Keratinocyte (primary cell): ENCODE results near the gene MYRIP. TPM values are rescaled to one million over a fixed set of nuclear protein-coding genes. Genes with fewer than 3 reads are reported as not detected.

Experiments used
- DNase-seq: peaks from one replicate; pipeline ENCODE4 v3.0.0-alpha.2; 2011; ENCODE audit warnings: low read depth, missing footprints, low spot score
- FAIRE-seq: peaks from 2 replicates; lab custom pipeline; 2011; peaks lifted over from hg19 to GRCh38; lab: Jason Lieb, UNC
- H2AFZ ChIP-seq: 2 replicates; pipeline ENCODE4 v1.6.0; 2012; ENCODE audit warnings: low read length, control low read depth, inconsistent platforms; ENCODE audit not compliant: control insufficient read depth
- H3K27ac ChIP-seq: 2 replicates; pipeline ENCODE4 v1.5.1; 2011; ENCODE audit warnings: low read length; ENCODE audit not compliant: control insufficient read depth, insufficient read depth
- H3K27me3 ChIP-seq: 3 replicates; pipeline ENCODE4 v1.6.0; 2011; ENCODE audit warnings: low read length; ENCODE audit not compliant: control insufficient read depth, insufficient read depth; ENCODE audit errors: extremely low read depth
- H3K36me3 ChIP-seq, 2 experiments: 2 replicates in 1 of 2; 3 replicates in 1 of 2; pipeline ENCODE4 v1.5.1; 2011; ENCODE audit warnings: low read length in 2 of 2, mild to moderate bottlenecking in 1 of 2; ENCODE audit not compliant: control insufficient read depth in 2 of 2, insufficient read depth in 2 of 2; ENCODE audit errors: extremely low read depth in 1 of 2
- H3K4me1 ChIP-seq: 3 replicates; pipeline ENCODE4 v1.5.1; 2011; ENCODE audit warnings: low read length; ENCODE audit not compliant: control insufficient read depth, insufficient read depth; ENCODE audit errors: extremely low read depth
- H3K4me2 ChIP-seq: 3 replicates; pipeline ENCODE4 v1.6.0; 2011; ENCODE audit warnings: low read depth, low read length; ENCODE audit not compliant: control insufficient read depth, insufficient read depth; ENCODE audit errors: extremely low read depth
- H3K4me3 ChIP-seq, 3 experiments: fragments of 200-600 bp in 1 of 3; sonication (generic) in 1 of 3; 2 replicates in 2 of 3; 3 replicates in 1 of 3; pipeline ENCODE4 v1.5.1; 2011 to 2016; ENCODE audit warnings: low read length in 3 of 3, mild to moderate bottlenecking in 3 of 3, control low read depth in 2 of 3, inconsistent platforms in 1 of 3, low read depth in 1 of 3, mixed read lengths in 1 of 3, mixed run types in 1 of 3, moderate library complexity in 1 of 3; ENCODE audit not compliant: control insufficient read depth in 2 of 3, insufficient read depth in 2 of 3; ENCODE audit errors: extremely low read depth in 1 of 3
- H3K79me2 ChIP-seq: 2 replicates; pipeline ENCODE4 v1.6.0; 2012; ENCODE audit warnings: low read length; ENCODE audit not compliant: control insufficient read depth, insufficient read depth
- H3K9ac ChIP-seq: 3 replicates; pipeline ENCODE4 v1.6.0; 2011; ENCODE audit warnings: low read length; ENCODE audit not compliant: control insufficient read depth, insufficient read depth; ENCODE audit errors: extremely low read depth
- H3K9me1 ChIP-seq: 3 replicates; pipeline ENCODE4 v1.6.0; 2011; ENCODE audit warnings: low read length; ENCODE audit not compliant: control insufficient read depth, insufficient read depth; ENCODE audit errors: extremely low read depth
- H3K9me3 ChIP-seq: 2 replicates; pipeline ENCODE4 v1.5.1; 2012; ENCODE audit warnings: low read depth, low read length; ENCODE audit not compliant: control insufficient read depth
- H4K20me1 ChIP-seq: 3 replicates; pipeline ENCODE4 v1.6.0; 2011; ENCODE audit warnings: low read length; ENCODE audit not compliant: control insufficient read depth, insufficient read depth; ENCODE audit errors: extremely low read depth
- CTCF ChIP-seq, 3 experiments: IDR thresholded peaks in 1 of 3; conservative IDR thresholded peaks in 1 of 3; optimal IDR thresholded peaks in 1 of 3; 2 replicates in 2 of 3; 3 replicates in 1 of 3; pipeline versions ENCODE3 to v1.5.1; 2011; ENCODE audit warnings: low read length in 3 of 3, mild to moderate bottlenecking in 3 of 3, moderate library complexity in 2 of 3, control low read depth in 1 of 3, inconsistent platforms in 1 of 3; ENCODE audit not compliant: insufficient read depth in 2 of 3; ENCODE audit errors: extremely low read depth in 1 of 3
- EZH2 ChIP-seq: IDR thresholded peaks from one replicate; pipeline ENCODE4 v1.6.1; 2012; ENCODE audit warnings: inconsistent platforms, mild to moderate bottlenecking, low read length, moderate library complexity
- dilution Hi-C: fragments of 300-500 bp; cut with MboI; formaldehyde crosslinking; loops from one replicate; pipeline ENCODE4 v1.7.0; 2020; ENCODE audit warnings: low sequenced_read_pairs; ENCODE audit not compliant: extremely low pct_ligation_motif_present
- polyA plus RNA-seq, 5 experiments: library from polyadenylated mRNA; depleted of rRNA in 3 of 5; stranded (reverse) in 3 of 5; stranded (forward) in 1 of 5; unstranded in 1 of 5; fragments of >200 nt; gene quantifications; 1 replicate in 1 of 5; 2 replicates in 3 of 5; 3 replicates in 1 of 5; pipeline versions ENCODE4 v1.2.1 to v1.2.3, GENCODE V29; 2011 to 2012; ENCODE audit warnings: missing spikeins in 2 of 5, low read depth in 1 of 5, low replicate concordance in 1 of 5

MYRIP gene
- polyA plus RNA-seq, 1 donor (not counting 4 experiments of a cell fraction or from before 2014, with no cell fraction given), result 0.01 TPM

GRCh38 chr3:40167958-40168357 is 358.5 kb downstream of the MYRIP start:
- Histone ChIP-seq H3K4me1 (no peaks in the 10 kb centered on the region), H3K79me2 (no peaks in the 10 kb centered on the region), H3K4me2 (no peak overlapping the region), H3K9me3 (no peaks in the 10 kb centered on the region), H2AFZ (no peak overlapping the region), H3K9ac (no peak overlapping the region), H3K36me3 (no peaks in the 10 kb centered on the region), H3K27ac (no peak overlapping the region), H4K20me1 (no peaks in the 10 kb centered on the region), H3K27me3 (no peaks in the 10 kb centered on the region), H3K4me3 (no peak overlapping the region), H3K9me1 (no peaks in the 10 kb centered on the region)
- TF ChIP-seq CTCF (optimal IDR thresholded peaks at IDR 0.05 in 1 of 3, IDR thresholded peaks at IDR 0.05 in 1 of 3, conservative IDR thresholded peaks at IDR 0.05 in 1 of 3; ENCODE audit: extremely low read depth in 1 of 3, insufficient read depth in 2 of 3, low read length in 3 of 3), result no peak
- TF ChIP-seq EZH2, result no peak
- DNase-seq (no peak), FAIRE-seq (no peak)
- dilution Hi-C loops, result no loop called here

GRCh38 chr3:40169983-40170382 is 360.6 kb downstream of the MYRIP start:
- H3K36me3 ChIP-seq, result no peaks in the 10 kb centered on the region
- no peaks in the 10 kb centered on the region for H3K4me1 ChIP-seq
- H3K4me3 ChIP-seq, result no peak overlapping the region
- H4K20me1 ChIP-seq, result no peaks in the 10 kb centered on the region
- H3K27me3 ChIP-seq, result no peaks in the 10 kb centered on the region
- H2AFZ ChIP-seq, result no peak overlapping the region
- H3K9me1 ChIP-seq, result no peaks in the 10 kb centered on the region
- H3K4me2 ChIP-seq, result no peak overlapping the region
- H3K79me2 ChIP-seq, result no peaks in the 10 kb centered on the region
- H3K9me3 ChIP-seq, result no peaks in the 10 kb centered on the region
- no peak for FAIRE-seq
- H3K9ac ChIP-seq, result no peak overlapping the region
- no peak for DNase-seq
- dilution Hi-C loops, result no loop called here
- TF ChIP-seq EZH2, result no peak
- TF ChIP-seq CTCF (optimal IDR thresholded peaks at IDR 0.05 in 1 of 3, IDR thresholded peaks at IDR 0.05 in 1 of 3, conservative IDR thresholded peaks at IDR 0.05 in 1 of 3; ENCODE audit: extremely low read depth in 1 of 3, insufficient read depth in 2 of 3, low read length in 3 of 3), result no peak
- no peak overlapping the region for H3K27ac ChIP-seq
